ENCODE measurements around the gene SLC25A1. TPM values are rescaled to one million over a fixed set of nuclear protein-coding genes. Genes with fewer than 3 reads are reported as not detected.

SLC25A1 gene
- total RNA-seq, 1 experiment from 2014 or later = 151 TPM

GRCh38 chr22:19126309-19127273, 51.9 kb downstream of the SLC25A1 start:
- Histone ChIP-seq H3K27ac (ENCODE audit: insufficient read length, low read depth, low read length) (no peak overlapping the region), H3K14ac (ENCODE audit: insufficient read depth, low read length) (no peak overlapping the region)

More at GRCh38 chr22:19126309-19127273, 51.9 kb downstream of the SLC25A1 start:
- Histone ChIP-seq H3K4me1 (ENCODE audit: insufficient read depth, low read length) (no peaks in the 10 kb centered on the region; the same call in 1 of the 2 replicates), H3K4me2 (ENCODE audit: insufficient read depth, insufficient read length, low read length) (no peak overlapping the region), H3K23me2 (ENCODE audit: insufficient read length, low read depth, low read length, poor library complexity, severe bottlenecking) (peaks cover 4% of the 10 kb centered on the region), H3K9ac (ENCODE audit: extremely low read depth, insufficient read length, low read length) (no peak overlapping the region), H2AFZ (ENCODE audit: low read length) (no peak overlapping the region), H4K91ac (ENCODE audit: insufficient read length, low read depth, low read length) (no peak overlapping the region), H3K79me1 (ENCODE audit: insufficient read depth, low read depth, low read length, poor library complexity, severe bottlenecking) (no peaks in the 10 kb centered on the region), H3K23ac (ENCODE audit: insufficient read length, low read depth, low read length) (no peak overlapping the region), H3K56ac (ENCODE audit: insufficient read length, low read depth, low read length) (no peak overlapping the region), H2BK20ac (ENCODE audit: low read depth, low read length, poor library complexity, severe bottlenecking) (no peak overlapping the region), H4K5ac (ENCODE audit: insufficient read length, low read depth, low read length) (no peak overlapping the region), H3K9me3 (ENCODE audit: control insufficient read depth, low read depth, low read length) (no peaks in the 10 kb centered on the region), H3T11ph (ENCODE audit: low read length) (no peak overlapping the region), H2BK5ac (ENCODE audit: insufficient read length, low read length) (no peak overlapping the region), H3K27me3 (ENCODE audit: insufficient read depth, low read length) (no peaks in the 10 kb centered on the region), H2AK5ac (ENCODE audit: insufficient read length, low read length) (no peak overlapping the region), H2BK120ac (ENCODE audit: low read depth, low read length, poor library complexity, severe bottlenecking) (no peak overlapping the region), H3K4ac (ENCODE audit: low read depth, low read length) (no peak overlapping the region), H4K20me1 (ENCODE audit: control insufficient read depth, insufficient read depth, insufficient read length) (no peaks in the 10 kb centered on the region), H2BK12ac (ENCODE audit: insufficient read length, low read depth, low read length) (no peak overlapping the region), H3K18ac (ENCODE audit: insufficient read length, low read depth, low read length) (no peak overlapping the region), H3K79me2 (ENCODE audit: insufficient read depth, low read length) (no peaks in the 10 kb centered on the region), H2BK15ac (ENCODE audit: low read depth, low read length) (no peak overlapping the region), H4K8ac (replicated peaks; ENCODE audit: insufficient read length, low read depth, low read length) (no peak overlapping the region)
- DNase-seq = no peak
- no peak overlapping the region for H3K4me3 Mint-ChIP-seq
- no peak overlapping the region for H3K27ac Mint-ChIP-seq
- no peaks in the 10 kb centered on the region; a peak in 3 of 5 replicates for H3K9me3 Mint-ChIP-seq
- no peak for TF ChIP-seq CTCF (conservative IDR thresholded peaks at IDR 0.05)
- peaks cover 8 to 10% of the 10 kb centered on the region in 2 experiments for H3K4me1 Mint-ChIP-seq
- peaks cover 0 to 6% (median 5%) of the 10 kb centered on the region in 3 experiments; a peak in 4 of 7 replicates for H3K36me3 Mint-ChIP-seq (ENCODE audit: insufficient read depth in 1 of 3, low read depth in 3 of 3)
- no CpG with 5 or more reads among the region's 19 CpGs for WGBS (ENCODE audit: extremely low coverage, insufficient read length, low lambda C conversion rate)
- H3K27me3 Mint-ChIP-seq (ENCODE audit: low read depth) = peaks cover 18% of the 10 kb centered on the region

Other genes starting within 250 kb of the SLC25A1 start
- gene PRODH, start 242.4 kb downstream of the SLC25A1 start, total RNA-seq (2021) = 51.2 and 54.3 TPM in 2 replicates
- gene DGCR2, start 56.3 kb downstream of the SLC25A1 start, total RNA-seq (2021) = 47.2 and 50.7 TPM in 2 replicates
- not detected in 2 replicates for gene TSSK2, start 47.4 kb downstream of the SLC25A1 start, total RNA-seq (2021)
- 18.7 and 19.4 TPM in 2 replicates for gene ESS2, start 34.1 kb downstream of the SLC25A1 start, total RNA-seq (2021)
- 0.22 TPM in 2 replicates for gene GSC2, start 28.4 kb downstream of the SLC25A1 start, total RNA-seq (2021)
- 11.1 and 11.7 TPM in 2 replicates for gene CLTCL1, start 113.0 kb upstream of the SLC25A1 start, total RNA-seq (2021)

Measured in H9 (cell line).